Parathyroid adenoma (tissue), 2 donors: Measurements from ENCODE around the gene PARP1.
"Not testable (repeated sequence)": the region's sequence is repeated elsewhere in the genome, so short reads cannot be mapped to it uniquely, and the experiment has no call there.

Experiments used
- H2AFZ ChIP-seq: fragments of 300-600 bp; sonication (generic); one replicate; pipeline ENCODE4 v1.7.0; 2017; ENCODE audit warnings: antibody characterized with exemption, mild to moderate bottlenecking
- H3K27ac ChIP-seq: fragments of 300-600 bp; sonication (generic); one replicate; pipeline ENCODE4 v1.7.0; 2017
- H3K27me3 ChIP-seq: fragments of 300-600 bp; sonication (generic); one replicate; pipeline ENCODE4 v1.7.0; 2017; ENCODE audit warnings: low read length; ENCODE audit not compliant: control insufficient read depth, insufficient read depth
- H3K36me3 ChIP-seq: fragments of 300-600 bp; sonication (generic); one replicate; pipeline ENCODE4 v1.7.0; 2017; ENCODE audit warnings: low read length; ENCODE audit not compliant: control insufficient read depth, insufficient read depth
- H3K4me1 ChIP-seq: fragments of 300-600 bp; sonication (generic); one replicate; pipeline ENCODE4 v1.7.0; 2017; ENCODE audit warnings: control low read depth
- H3K4me2 ChIP-seq: fragments of 300-600 bp; sonication (generic); one replicate; pipeline ENCODE4 v1.7.0; 2017; ENCODE audit warnings: low read length
- H3K4me3 ChIP-seq: fragments of 300-600 bp; sonication (generic); one replicate; pipeline ENCODE4 v1.7.0; 2017; ENCODE audit warnings: low read depth, low read length
- H3K79me2 ChIP-seq: fragments of 300-600 bp; sonication (generic); one replicate; pipeline ENCODE4 v1.7.0; 2017; ENCODE audit warnings: control low read depth
- H3K9ac ChIP-seq: fragments of 300-600 bp; sonication (generic); one replicate; pipeline ENCODE4 v1.7.0; 2017; ENCODE audit warnings: mild to moderate bottlenecking
- H3K9me3 ChIP-seq: fragments of 300-600 bp; sonication (generic); one replicate; pipeline ENCODE4 v1.7.0; 2017; ENCODE audit warnings: low read length; ENCODE audit not compliant: control insufficient read depth
- CTCF ChIP-seq: fragments of 300-600 bp; sonication (generic); IDR thresholded peaks from one replicate; pipeline ENCODE4 v1.7.0; 2017; ENCODE audit warnings: antibody characterized with exemption, mild to moderate bottlenecking
- donor health status: primary hyperparathyroidism.

The PARP1 gene

DNA sequence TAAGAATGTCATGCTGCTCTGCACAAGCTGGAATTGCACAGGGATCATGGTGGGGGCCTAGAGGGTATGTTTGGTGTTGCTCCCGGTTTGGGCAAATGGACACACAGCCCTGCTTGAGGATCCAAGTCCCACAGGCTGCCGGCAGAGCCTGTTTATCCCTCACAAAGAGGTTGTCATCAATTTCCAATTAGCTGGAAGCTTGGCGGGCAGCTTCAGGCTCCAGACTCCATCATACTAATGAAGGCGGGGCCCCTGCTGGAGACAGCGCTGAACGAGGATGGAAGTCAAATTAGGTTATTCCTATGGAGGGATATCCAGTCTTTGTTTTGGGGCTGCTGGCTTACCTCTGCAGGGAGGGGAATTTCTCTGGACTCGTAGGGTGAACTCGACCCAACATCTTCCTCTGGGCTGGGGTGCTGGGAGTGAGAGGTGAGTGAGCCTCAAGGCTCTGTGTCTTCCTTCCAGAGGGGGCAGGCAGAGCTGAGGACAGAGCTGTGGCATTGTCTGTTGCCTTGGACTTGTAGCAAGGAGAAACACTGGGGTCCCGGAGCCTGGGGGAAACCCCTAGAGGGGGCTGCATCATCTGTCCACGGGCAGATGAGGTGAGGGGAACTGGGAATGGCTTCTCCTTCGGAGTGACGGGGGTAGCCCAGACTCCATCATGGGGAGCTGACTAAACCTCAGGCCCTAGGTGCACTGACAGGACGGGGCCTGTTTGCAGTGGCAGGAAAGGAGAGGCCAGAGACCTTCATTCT, 24.9 kb upstream of the PARP1 start:
- Histone ChIP-seq H3K27me3 (no peaks in the 10 kb centered on the region), H3K9ac (no peak overlapping the region), H3K27ac (no peak overlapping the region)

GRCh38 chr1:226431898-226432297, 24.0 kb upstream of the PARP1 start:
- H3K9me3 ChIP-seq, H2AFZ ChIP-seq, H3K36me3 ChIP-seq, H3K4me3 ChIP-seq, H3K4me2 ChIP-seq, H3K9ac ChIP-seq, H3K27ac ChIP-seq, H3K79me2 ChIP-seq, H3K27me3 ChIP-seq, H3K4me1 ChIP-seq: not testable (repeated sequence)

More for the DNA sequence above, 24.9 kb upstream of the PARP1 start:
- Histone ChIP-seq H3K4me2 (no peak overlapping the region), H2AFZ (no peak overlapping the region), H3K36me3 (no peaks in the 10 kb centered on the region), H3K4me1 (no peaks in the 10 kb centered on the region), H3K9me3 (no peaks in the 10 kb centered on the region), H3K4me3 (no peak overlapping the region), H3K79me2 (no peaks in the 10 kb centered on the region)
- TF ChIP-seq CTCF, result no peak

GRCh38 chr1:226429858-226430715, 22.2 kb upstream of the PARP1 start:
- H2AFZ ChIP-seq, result no peak overlapping the region
- H3K79me2 ChIP-seq, result no peaks in the 10 kb centered on the region
- no peak overlapping the region for H3K9ac ChIP-seq

GRCh38 chr1:226428791-226429461, 21.0 kb upstream of the PARP1 start:
- no peak overlapping the region for H3K9ac ChIP-seq

More at GRCh38 chr1:226429858-226430715, 22.2 kb upstream of the PARP1 start:
- no peak for TF ChIP-seq CTCF
- Histone ChIP-seq H3K27me3 (no peaks in the 10 kb centered on the region), H3K9me3 (no peaks in the 10 kb centered on the region), H3K4me2 (no peak overlapping the region), H3K4me3 (no peak overlapping the region), H3K4me1 (no peaks in the 10 kb centered on the region), H3K27ac (no peak overlapping the region), H3K36me3 (no peaks in the 10 kb centered on the region)

More at GRCh38 chr1:226428791-226429461, 21.0 kb upstream of the PARP1 start:
- no peak overlapping the region for H3K4me2 ChIP-seq
- no peaks in the 10 kb centered on the region for H3K36me3 ChIP-seq
- H3K79me2 ChIP-seq, result no peaks in the 10 kb centered on the region
- H3K4me1 ChIP-seq, result no peaks in the 10 kb centered on the region
- no peak for TF ChIP-seq CTCF
- H3K27ac ChIP-seq, result no peak overlapping the region
- no peak overlapping the region for H3K4me3 ChIP-seq
- H3K9me3 ChIP-seq, result no peaks in the 10 kb centered on the region
- no peaks in the 10 kb centered on the region for H3K27me3 ChIP-seq
- H2AFZ ChIP-seq, result no peak overlapping the region
